Esophagus squamous epithelium (tissue), 5 donors: Measurements from ENCODE around the gene SPRY4. TPM values are rescaled to one million over a fixed set of nuclear protein-coding genes. Genes with fewer than 3 reads are reported as not detected.
"Not testable (repeated sequence)": the region's sequence is repeated elsewhere in the genome, so short reads cannot be mapped to it uniquely, and the experiment has no call there.

Source experiments
- DNase-seq: peaks from one replicate; lab custom pipeline; 2025; lab: John Stamatoyannopoulos, UW
- H3K27ac ChIP-seq, 4 donors: fragments of 200-600 bp; sonication (generic); one replicate each; pipeline ENCODE4 v1.5.1; 2016 to 2019; ENCODE audit warnings: mild to moderate bottlenecking in 1 of 4
- H3K27me3 ChIP-seq, 4 donors: fragments of 200-600 bp; sonication (generic); 1 replicate in 3 of 4; 2 replicates in 1 of 4; pipeline versions ENCODE4 v1.5.1 to v1.6.0; 2017 to 2021; ENCODE audit warnings: antibody characterized with exemption in 1 of 4
- H3K36me3 ChIP-seq, 3 donors: fragments of 200-600 bp; sonication (generic); one replicate each; pipeline ENCODE4 v1.5.1; 2016 to 2019
- H3K4me1 ChIP-seq, 3 donors: fragments of 200-600 bp; sonication (generic); one replicate each; pipeline ENCODE4 v1.5.1; 2017 to 2019
- H3K4me3 ChIP-seq, 4 donors: fragments of 200-600 bp; sonication (generic); 1 replicate in 3 of 4; 2 replicates in 1 of 4; pipeline ENCODE4 v1.5.1; 2016 to 2019; ENCODE audit warnings: mild to moderate bottlenecking in 2 of 4, moderate library complexity in 1 of 4
- H3K9me3 ChIP-seq, 3 donors: fragments of 200-600 bp; sonication (generic); one replicate each; pipeline ENCODE4 v1.5.1; 2016 to 2019
- POLR2A ChIP-seq, 4 donors: fragments of 450-650 bp; IDR thresholded peaks; one replicate each; pipeline ENCODE4 v1.6.1; 2017; ENCODE audit warnings: antibody characterized with exemption in 4 of 4, mild to moderate bottlenecking in 4 of 4, moderate library complexity in 3 of 4
- WGBS, 2 donors: methylation state at CpG; one replicate each; pipeline ENCODE4 v1.1.5; 2018; 5-methylcytosine and 5-hydroxymethylcytosine counted together
- intact Hi-C: fragments of 100-400 bp; cut with DNase I; formaldehyde crosslinking; loops from one replicate; pipeline ENCODE4 v1.15.0; 2022
- total RNA-seq, 4 donors: library from RNA; depleted of rRNA; stranded (reverse); fragments of >200 nt; gene quantifications; one replicate each; pipeline ENCODE4 v1.1.0, GENCODE V29; 2016
- TF ChIP-seq, protein P1 (sequence below), 6 experiments: fragments of 450-650 bp in 4 of 6; fragments of 200-600 bp in 2 of 6; sonication (generic) in 2 of 6; IDR thresholded peaks; one replicate each; pipeline ENCODE4 v1.5.1; 2016 to 2019; ENCODE audit warnings: antibody characterized with exemption in 6 of 6, mild to moderate bottlenecking in 4 of 6, moderate library complexity in 4 of 6
- donor health status: DM: yes; HTN: yes; CAD: no.

Gene SPRY4
- total RNA-seq, 4 donors from 2014 or later = 1.9 to 7.1 (median 4.4) TPM

DNA sequence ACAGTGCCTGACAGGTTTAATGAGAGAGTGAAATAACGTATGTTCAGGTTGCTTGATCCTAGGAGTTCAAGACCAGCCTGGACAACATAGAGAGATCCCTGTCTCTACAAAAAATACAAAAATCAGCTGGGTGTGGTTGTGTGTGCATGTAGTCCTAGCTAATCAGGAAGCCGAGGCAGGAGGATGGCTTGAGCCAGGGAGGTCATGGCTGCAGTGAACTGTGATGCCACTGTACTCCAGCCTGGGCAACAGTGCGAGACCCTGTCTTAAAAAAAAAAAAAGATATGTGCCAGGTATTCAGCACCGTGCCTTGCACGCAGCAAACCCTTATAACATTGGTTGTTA is 38.8 kb upstream of the SPRY4 start:
- H3K36me3 ChIP-seq = no peaks in the 10 kb centered on the region
- no peak overlapping the region for H3K4me3 ChIP-seq
- WGBS, 2 donors = 77 to 79% methylated on average over 5 of the region's 5 CpGs
- intact Hi-C loops = no loop called here
- H3K9me3 ChIP-seq = no peaks in the 10 kb centered on the region
- TF ChIP-seq, protein P1, sequence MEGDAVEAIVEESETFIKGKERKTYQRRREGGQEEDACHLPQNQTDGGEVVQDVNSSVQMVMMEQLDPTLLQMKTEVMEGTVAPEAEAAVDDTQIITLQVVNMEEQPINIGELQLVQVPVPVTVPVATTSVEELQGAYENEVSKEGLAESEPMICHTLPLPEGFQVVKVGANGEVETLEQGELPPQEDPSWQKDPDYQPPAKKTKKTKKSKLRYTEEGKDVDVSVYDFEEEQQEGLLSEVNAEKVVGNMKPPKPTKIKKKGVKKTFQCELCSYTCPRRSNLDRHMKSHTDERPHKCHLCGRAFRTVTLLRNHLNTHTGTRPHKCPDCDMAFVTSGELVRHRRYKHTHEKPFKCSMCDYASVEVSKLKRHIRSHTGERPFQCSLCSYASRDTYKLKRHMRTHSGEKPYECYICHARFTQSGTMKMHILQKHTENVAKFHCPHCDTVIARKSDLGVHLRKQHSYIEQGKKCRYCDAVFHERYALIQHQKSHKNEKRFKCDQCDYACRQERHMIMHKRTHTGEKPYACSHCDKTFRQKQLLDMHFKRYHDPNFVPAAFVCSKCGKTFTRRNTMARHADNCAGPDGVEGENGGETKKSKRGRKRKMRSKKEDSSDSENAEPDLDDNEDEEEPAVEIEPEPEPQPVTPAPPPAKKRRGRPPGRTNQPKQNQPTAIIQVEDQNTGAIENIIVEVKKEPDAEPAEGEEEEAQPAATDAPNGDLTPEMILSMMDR (IDR thresholded peaks at IDR 0.05) = no peak
- no peak for TF ChIP-seq POLR2A (IDR thresholded peaks at IDR 0.05)
- peak overlapping the region in 3 of 4 donors; percentile 53 to 73 (median 68) for H3K27ac ChIP-seq
- H3K27me3 ChIP-seq = no peaks in the 10 kb centered on the region
- peaks cover 0 to 31% (median 11%) of the 10 kb centered on the region in 3 donors for H3K4me1 ChIP-seq
- no peak for DNase-seq

DNA sequence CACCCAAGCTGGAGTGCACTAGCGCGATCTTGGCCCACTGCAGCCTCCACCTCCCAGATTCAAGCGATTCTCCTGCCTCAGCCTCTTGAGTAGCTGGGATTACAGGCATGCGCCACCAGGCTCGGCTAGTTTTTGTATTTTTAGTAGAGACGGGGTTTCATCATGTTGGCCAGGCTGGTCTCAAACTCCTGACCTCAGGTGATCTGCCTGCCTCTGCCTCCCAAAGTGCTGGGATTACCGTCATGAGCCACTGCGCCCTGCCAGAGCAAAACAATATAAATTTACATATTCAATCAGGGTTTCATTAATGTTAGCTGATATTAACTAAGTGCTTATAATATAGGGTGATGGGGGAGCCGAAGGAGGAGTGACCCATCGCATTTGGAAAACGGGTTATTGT is 37.4 kb upstream of the SPRY4 start:
- H3K4me3 ChIP-seq, H3K9me3 ChIP-seq, DNase-seq, H3K36me3 ChIP-seq, H3K27me3 ChIP-seq, intact Hi-C loops: not testable (repeated sequence)
- peak overlapping the region; percentile 53 to 73 (median 68) for H3K27ac ChIP-seq
- WGBS, 2 donors = 89% methylated on average over 11 of the region's 11 CpGs
- peaks cover 8 to 43% (median 19%) of the 10 kb centered on the region in 3 donors for H3K4me1 ChIP-seq

DNA sequence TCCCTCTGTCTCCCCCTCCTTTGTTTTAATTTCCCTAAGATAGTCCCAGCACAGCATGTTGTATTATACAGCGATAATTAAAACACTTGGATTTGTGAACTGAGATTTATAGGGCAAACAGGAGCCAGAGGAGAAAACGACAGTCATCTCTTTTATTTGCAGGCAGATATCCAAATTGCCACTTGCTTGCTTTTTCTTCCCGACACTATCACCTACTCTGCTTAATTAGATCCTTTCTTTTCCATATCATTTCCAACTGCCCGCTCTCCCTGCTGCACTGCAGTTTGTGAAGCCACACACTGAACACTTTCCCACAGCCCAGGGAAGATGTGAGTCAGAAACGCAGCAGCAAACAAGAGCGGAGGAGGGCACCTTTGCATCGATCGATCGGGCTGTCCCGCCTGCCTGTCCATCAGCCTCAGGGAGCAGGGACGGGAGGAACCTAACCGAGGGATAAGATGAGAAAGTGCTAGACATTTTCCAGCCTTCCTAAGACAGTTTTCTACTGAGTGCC is 35.8 kb upstream of the SPRY4 start:
- Histone ChIP-seq H3K36me3 (no peaks in the 10 kb centered on the region), H3K27ac (peak overlapping the region in 1 of 4 donors; percentile 7), H3K4me3 (no peak overlapping the region), H3K9me3 (no peaks in the 10 kb centered on the region), H3K27me3 (peaks cover 0 to 13% (median 0%) of the 10 kb centered on the region in 4 donors), H3K4me1 (peaks cover 9 to 56% (median 19%) of the 10 kb centered on the region in 3 donors)
- no peak for DNase-seq
- WGBS, 2 donors = 46 to 48% methylated on average over 11 of the region's 12 CpGs
- intact Hi-C loops = no loop called here
- TF ChIP-seq, protein P1 (IDR thresholded peaks at IDR 0.05) = no peak
- no peak for TF ChIP-seq POLR2A (IDR thresholded peaks at IDR 0.05)

DNA sequence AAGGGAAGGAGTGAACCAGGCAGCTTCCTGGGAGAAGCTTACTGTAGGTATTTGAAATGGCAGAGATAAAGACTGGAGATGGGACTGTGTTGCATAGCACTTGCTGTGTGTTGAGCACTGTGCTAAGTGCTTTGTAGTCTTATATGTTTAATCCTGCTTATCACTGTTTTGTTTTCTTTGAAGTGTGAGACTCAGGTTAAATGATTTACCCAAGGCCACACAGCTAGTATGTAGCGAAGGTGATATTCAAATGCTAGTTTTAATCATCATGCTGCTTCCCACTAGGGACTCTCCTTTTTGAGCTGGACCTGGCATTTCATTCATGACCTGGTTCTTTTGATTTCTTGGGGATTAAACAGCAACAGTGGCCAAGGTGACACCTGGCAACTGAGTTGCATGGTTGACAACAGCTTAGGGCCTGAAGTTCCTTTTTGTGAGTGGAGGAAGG is 35.3 kb upstream of the SPRY4 start:
- intact Hi-C loops = no loop called here
- Histone ChIP-seq H3K27me3 (peaks cover 0 to 13% (median 0%) of the 10 kb centered on the region in 4 donors), H3K9me3 (no peaks in the 10 kb centered on the region), H3K4me1 (peaks cover 9 to 55% (median 19%) of the 10 kb centered on the region in 3 donors), H3K4me3 (no peak overlapping the region), H3K27ac (no peak overlapping the region), H3K36me3 (no peaks in the 10 kb centered on the region)
- 88 to 100% methylated on average over 1 of the region's 1 CpG for WGBS, 2 donors
- DNase-seq = no peak
- TF ChIP-seq, protein P1 (IDR thresholded peaks at IDR 0.05) = no peak
- TF ChIP-seq POLR2A (IDR thresholded peaks at IDR 0.05) = no peak

DNA sequence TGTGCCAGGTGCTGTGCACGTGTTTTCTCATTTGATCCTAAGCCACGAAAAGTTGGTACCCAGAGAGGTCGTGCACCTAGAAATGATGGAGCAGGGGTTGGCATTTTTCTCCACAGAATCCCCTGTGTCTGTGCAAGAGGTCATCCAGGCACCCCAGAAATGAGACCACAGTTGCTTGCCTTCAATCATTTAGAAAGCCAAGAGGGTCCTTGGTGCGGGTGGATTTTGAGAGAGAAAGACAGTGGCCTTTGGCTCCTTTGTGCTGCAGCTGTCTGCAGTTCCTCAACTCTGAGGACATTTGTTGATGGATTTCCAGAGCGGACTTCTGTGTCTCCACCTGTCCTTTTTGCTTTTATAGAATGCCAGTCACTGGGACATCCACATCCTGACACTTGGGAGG is 33.8 kb upstream of the SPRY4 start:
- TF ChIP-seq, protein P1 (IDR thresholded peaks at IDR 0.05) = no peak
- TF ChIP-seq POLR2A (IDR thresholded peaks at IDR 0.05) = no peak
- 89 to 93% methylated on average over 4 to 5 of the region's 5 CpGs for WGBS, 2 donors
- no peak for DNase-seq
- Histone ChIP-seq H3K9me3 (no peaks in the 10 kb centered on the region), H3K27ac (no peak overlapping the region), H3K27me3 (peaks cover 0 to 13% (median 0%) of the 10 kb centered on the region in 4 donors), H3K36me3 (no peaks in the 10 kb centered on the region), H3K4me1 (peaks cover 9 to 41% (median 19%) of the 10 kb centered on the region in 3 donors), H3K4me3 (no peak overlapping the region)
- intact Hi-C loops = no loop called here
